ENCODE data around the gene TLCD1. TPM values are rescaled to one million over a fixed set of nuclear protein-coding genes. Genes with fewer than 3 reads are reported as not detected.
A peak's percentile ranks its signal among the peaks of the same experiment; 100 is the strongest.

Gene TLCD1
- total and polyA plus RNA-seq, 9 donors: 0.75 to 7.0 (median 1.6) TPM; not detected in 1

DNA sequence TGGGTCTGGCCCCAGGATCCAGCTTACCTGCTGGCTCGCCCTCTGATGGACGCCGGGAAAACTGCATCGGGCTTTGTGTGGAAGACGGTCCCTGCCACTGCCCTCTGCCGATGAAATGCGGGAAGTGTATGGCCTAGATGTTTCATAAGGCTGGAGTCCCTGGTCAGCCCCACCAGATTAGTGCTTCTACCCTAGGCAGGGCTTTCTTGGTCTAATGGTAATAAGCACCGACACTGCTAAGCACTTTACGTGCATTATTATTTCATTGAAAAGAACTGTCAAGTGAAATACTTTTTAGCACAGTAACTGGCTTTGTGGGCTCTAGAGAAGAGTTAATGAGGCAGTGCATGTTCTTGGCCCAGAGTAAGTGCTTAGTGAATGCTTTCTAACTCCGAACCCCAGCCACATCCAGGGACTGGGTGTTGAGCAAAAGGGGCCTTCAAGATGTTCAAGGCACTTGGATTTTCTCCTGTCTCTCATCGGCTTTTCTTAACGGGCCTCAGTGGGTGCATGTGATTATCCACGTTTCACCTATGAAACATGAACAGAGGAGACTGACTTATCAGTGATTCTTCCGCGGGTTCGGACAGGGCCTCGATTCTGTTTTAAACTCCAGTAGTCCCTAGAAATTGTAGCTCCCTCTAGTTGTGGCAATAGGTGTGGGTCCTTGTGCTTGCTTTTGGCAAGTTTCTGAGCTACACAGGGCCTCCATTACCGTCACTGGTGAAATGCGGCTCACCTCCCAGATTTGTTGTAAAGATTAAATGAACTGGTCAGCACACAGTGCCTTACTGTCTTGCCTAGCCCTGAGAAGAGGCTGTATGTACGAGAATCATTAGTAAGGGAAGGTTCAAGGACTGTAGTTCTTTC lies 24.4 kb upstream of the TLCD1 start:
- intact Hi-C loops (cut with DNase I): loop anchor here in 2 of 4 donors (2.0 to 10.0 kb wide), 2 partner anchors 24 to 154 kb away; partner anchors contain the start of genes DHRS13 (in 1 of the 2) and TLCD1 (in 1 of the 2)
- peak; percentile 89 to 95 (median 93) for DNase-seq
- peaks cover 8% of the 10 kb centered on the region for H3K4me1 ChIP-seq (ENCODE audit: insufficient read depth)
- WGBS, 3 donors: 25 to 31% (median 27%) methylated on average over 20 of the region's 20 CpGs
- TF ChIP-seq, protein P1, sequence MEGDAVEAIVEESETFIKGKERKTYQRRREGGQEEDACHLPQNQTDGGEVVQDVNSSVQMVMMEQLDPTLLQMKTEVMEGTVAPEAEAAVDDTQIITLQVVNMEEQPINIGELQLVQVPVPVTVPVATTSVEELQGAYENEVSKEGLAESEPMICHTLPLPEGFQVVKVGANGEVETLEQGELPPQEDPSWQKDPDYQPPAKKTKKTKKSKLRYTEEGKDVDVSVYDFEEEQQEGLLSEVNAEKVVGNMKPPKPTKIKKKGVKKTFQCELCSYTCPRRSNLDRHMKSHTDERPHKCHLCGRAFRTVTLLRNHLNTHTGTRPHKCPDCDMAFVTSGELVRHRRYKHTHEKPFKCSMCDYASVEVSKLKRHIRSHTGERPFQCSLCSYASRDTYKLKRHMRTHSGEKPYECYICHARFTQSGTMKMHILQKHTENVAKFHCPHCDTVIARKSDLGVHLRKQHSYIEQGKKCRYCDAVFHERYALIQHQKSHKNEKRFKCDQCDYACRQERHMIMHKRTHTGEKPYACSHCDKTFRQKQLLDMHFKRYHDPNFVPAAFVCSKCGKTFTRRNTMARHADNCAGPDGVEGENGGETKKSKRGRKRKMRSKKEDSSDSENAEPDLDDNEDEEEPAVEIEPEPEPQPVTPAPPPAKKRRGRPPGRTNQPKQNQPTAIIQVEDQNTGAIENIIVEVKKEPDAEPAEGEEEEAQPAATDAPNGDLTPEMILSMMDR (IDR thresholded peaks at IDR 0.05): peak; percentile 97 to 99 (median 98)
- no peak for TF ChIP-seq EP300 (IDR thresholded peaks at IDR 0.05)
- no peak for TF ChIP-seq POLR2A (IDR thresholded peaks at IDR 0.05)
- no peaks in the 10 kb centered on the region for H3K9me3 ChIP-seq
- H3K27ac ChIP-seq: no peak overlapping the region
- no peaks in the 10 kb centered on the region for H3K36me3 ChIP-seq
- no peak overlapping the region for H3K4me3 ChIP-seq
- no peaks in the 10 kb centered on the region for H3K27me3 ChIP-seq

GRCh38 chr17:28749516-28750177 lies 23.6 kb upstream of the TLCD1 start:
- Histone ChIP-seq H3K36me3 (no peaks in the 10 kb centered on the region), H3K4me3 (no peak overlapping the region), H3K27me3 (no peaks in the 10 kb centered on the region), H3K9me3 (no peaks in the 10 kb centered on the region), H3K27ac (no peak overlapping the region), H3K4me1 (ENCODE audit: insufficient read depth) (peaks cover 12% of the 10 kb centered on the region)
- peak in 1 of 5 donors; percentile 37 for DNase-seq
- WGBS, 3 donors: 45 to 53% (median 46%) methylated on average over 11 of the region's 11 CpGs
- intact Hi-C loops (cut with DNase I): loop anchor here in 2 of 4 donors (2.0 to 10.0 kb wide), 2 partner anchors 23 to 155 kb away; partner anchors contain the start of genes DHRS13 (in 1 of the 2) and TLCD1 (in 1 of the 2)
- TF ChIP-seq POLR2A (IDR thresholded peaks at IDR 0.05) (no peak), EP300 (IDR thresholded peaks at IDR 0.05) (no peak)
- TF ChIP-seq, protein P1 (IDR thresholded peaks at IDR 0.05): no peak

DNA sequence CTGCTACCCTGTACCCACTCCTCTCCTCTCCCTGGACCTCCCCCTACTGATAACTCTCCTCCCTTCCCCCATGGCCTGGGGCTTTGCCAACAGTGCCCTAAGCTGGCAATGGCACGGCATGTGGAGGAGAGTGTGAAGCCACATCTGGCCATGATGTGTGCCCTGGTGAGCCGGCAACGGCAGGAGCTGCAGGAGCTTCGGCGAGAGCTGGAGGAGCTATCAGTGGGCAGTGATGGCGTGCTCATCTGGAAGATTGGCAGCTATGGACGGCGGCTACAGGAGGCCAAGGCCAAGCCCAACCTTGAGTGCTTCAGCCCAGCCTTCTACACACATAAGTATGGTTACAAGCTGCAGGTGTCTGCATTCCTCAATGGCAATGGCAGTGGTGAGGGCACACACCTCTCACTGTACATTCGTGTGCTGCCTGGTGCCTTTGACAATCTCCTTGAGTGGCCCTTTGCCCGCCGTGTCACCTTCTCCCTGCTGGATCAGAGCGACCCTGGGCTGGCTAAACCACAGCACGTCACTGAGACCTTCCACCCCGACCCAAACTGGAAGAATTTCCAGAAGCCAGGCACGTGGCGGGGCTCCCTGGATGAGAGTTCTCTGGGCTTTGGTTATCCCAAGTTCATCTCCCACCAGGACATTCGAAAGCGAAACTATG lies 23.0 kb upstream of the TLCD1 start:
- Histone ChIP-seq H3K36me3 (no peaks in the 10 kb centered on the region), H3K9me3 (no peaks in the 10 kb centered on the region), H3K4me1 (ENCODE audit: insufficient read depth) (peaks cover 12% of the 10 kb centered on the region), H3K27ac (no peak overlapping the region), H3K4me3 (no peak overlapping the region), H3K27me3 (no peaks in the 10 kb centered on the region)
- intact Hi-C loops (cut with DNase I): no loop called here
- TF ChIP-seq, protein P1 (IDR thresholded peaks at IDR 0.05): no peak
- TF ChIP-seq POLR2A (IDR thresholded peaks at IDR 0.05) (no peak), EP300 (IDR thresholded peaks at IDR 0.05) (no peak)
- DNase-seq: peak in 3 of 5 donors; percentile 21 to 55 (median 32)
- 43 to 54% (median 47%) methylated on average over 18 of the region's 18 CpGs for WGBS, 3 donors
